ENCODE results near the gene ARHGEF25.

ARHGEF25 gene

GRCh38 chr12:57571926-57572762 is 39.1 kb upstream of the ARHGEF25 start:
- no peak for TF ChIP-seq CTCF (IDR thresholded peaks at IDR 0.05; ENCODE audit: extremely low read depth, insufficient read depth, missing control alignments)
- in situ Hi-C loops (cut with MboI; ENCODE audit: low pct_unique_long_range_greater_than_20kb, low sequenced_read_pairs, unreplicated experiment) = no loop called here
- DNase-seq (ENCODE audit: low spot score) = no peak

DNA sequence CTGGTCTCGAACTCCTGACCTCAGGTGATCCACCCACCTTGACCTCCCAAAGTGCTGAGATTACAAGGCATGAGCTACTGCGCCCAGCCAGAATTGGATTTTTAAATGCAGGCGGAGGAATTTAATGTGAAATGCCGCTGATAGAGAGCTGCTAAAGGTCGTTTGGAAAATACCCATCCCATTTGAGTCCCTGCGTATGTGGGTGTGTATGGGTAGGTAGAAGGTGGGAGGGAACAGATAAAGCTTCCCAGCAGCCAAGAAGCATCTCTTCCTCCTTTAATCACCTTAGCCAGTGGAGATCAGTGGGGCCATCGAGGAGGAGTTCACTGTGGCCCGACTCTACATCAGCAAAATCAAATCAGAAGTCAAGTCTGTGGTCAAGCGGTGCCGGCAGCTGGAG is 36.4 kb upstream of the ARHGEF25 start:
- DNase-seq (ENCODE audit: low spot score) = no peak
- TF ChIP-seq CTCF (IDR thresholded peaks at IDR 0.05; ENCODE audit: extremely low read depth, insufficient read depth, missing control alignments) = no peak
- in situ Hi-C loops (cut with MboI; ENCODE audit: low pct_unique_long_range_greater_than_20kb, low sequenced_read_pairs, unreplicated experiment) = no loop called here

DNA sequence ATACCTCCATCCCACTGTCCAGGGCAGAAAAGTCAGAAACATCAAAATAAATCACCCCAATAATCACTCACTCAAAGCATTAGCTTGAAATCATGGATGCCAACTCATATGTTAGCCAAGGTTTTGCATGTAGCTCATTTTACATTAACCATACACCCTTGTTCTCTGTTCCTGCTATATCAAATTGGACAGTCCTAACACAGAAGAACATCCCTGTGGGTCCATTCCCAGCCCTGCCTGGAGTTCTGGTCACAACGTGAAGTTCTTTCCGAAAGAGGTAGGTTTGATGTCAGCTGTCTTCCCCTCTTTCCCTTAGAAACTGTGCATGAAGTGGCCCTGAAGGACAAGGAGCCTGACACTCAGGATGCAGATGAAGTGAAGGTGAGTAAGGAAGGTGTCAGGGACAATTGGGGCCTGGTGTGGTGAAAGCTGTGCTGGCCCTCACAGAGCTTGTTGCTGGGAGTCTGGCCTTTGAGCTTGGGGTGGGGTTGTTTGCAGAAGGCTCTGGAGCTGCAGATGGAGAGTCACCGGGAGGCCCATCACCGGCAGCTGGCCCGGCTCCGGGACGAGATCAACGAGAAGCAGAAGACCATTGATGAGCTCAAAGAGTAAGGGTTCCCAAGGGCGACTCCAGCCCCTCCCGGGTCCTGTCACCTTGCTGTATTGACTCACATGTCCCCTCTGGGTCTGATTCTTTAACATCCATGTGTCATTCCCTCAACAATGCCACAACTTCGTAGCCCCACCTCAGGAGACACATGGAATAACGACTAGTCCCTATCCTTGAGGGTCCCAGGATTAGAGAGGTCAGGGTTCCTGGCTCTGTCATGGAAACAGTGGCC is 35.2 kb upstream of the ARHGEF25 start:
- no peak for TF ChIP-seq CTCF (IDR thresholded peaks at IDR 0.05; ENCODE audit: extremely low read depth, insufficient read depth, missing control alignments)
- no peak for DNase-seq (ENCODE audit: low spot score)
- in situ Hi-C loops (cut with MboI; ENCODE audit: low pct_unique_long_range_greater_than_20kb, low sequenced_read_pairs, unreplicated experiment) = no loop called here

DNA sequence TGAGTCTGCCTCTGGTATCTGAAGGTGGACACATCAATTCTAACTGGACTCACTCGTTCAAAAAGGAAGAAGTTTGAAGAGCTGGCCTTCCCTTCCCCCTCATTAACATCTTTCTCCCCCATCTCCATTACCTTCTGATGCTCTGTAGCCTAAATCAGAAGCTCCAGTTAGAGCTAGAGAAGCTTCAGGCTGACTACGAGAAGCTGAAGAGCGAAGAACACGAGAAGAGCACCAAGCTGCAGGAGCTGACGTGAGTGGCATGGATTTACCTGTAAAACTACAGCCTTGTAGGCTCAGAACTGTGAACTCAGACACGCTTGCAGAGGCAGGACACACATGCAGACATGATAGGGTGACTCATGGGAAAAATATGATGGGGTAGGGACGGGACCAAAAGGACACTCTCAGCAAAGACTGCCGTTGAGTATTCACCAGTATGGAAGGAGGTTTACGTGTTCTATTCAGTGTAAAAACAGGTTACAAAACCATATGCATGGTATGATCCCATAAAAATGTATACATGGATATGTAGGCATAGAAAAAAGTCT is 34.5 kb upstream of the ARHGEF25 start:
- in situ Hi-C loops (cut with MboI; ENCODE audit: low pct_unique_long_range_greater_than_20kb, low sequenced_read_pairs, unreplicated experiment) = no loop called here
- no peak for DNase-seq (ENCODE audit: low spot score)
- TF ChIP-seq CTCF (IDR thresholded peaks at IDR 0.05; ENCODE audit: extremely low read depth, insufficient read depth, missing control alignments) = no peak

DNA sequence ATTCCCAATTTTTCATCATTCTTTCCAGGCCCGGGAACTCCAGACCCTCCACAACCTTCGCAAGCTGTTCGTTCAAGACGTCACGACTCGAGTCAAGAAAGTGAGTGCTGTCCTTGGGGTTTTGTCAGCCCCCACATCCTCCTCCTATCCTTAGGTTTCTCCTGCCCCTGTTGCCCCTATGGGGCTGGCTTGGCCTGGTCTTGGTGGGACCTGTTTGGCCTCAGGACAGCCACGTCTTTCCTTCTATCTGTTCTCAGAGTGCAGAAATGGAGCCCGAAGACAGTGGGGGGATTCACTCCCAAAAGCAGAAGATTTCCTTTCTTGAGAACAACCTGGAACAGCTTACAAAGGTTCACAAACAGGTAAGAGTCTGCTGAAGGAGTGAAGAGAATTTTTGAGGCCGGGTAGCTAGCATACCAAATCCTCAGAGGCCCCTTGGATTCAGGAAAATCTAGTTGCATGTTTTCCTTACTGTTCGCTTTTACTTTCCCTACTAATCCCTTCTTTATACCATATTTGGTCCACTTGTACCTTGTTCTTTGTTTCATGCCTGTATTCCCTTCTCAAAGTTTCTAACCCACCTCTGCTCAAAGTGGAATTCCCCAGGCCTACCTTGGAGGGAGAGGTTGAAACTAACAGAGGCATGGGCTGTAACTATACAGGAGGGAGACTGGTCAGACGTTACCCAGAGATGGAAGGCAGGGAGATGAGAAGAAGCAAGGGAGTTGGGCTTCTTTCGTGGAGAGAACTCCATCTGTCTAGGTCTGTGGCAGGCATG is 33.1 kb upstream of the ARHGEF25 start:
- DNase-seq (ENCODE audit: low spot score) = no peak
- in situ Hi-C loops (cut with MboI; ENCODE audit: low pct_unique_long_range_greater_than_20kb, low sequenced_read_pairs, unreplicated experiment) = no loop called here
- TF ChIP-seq CTCF (IDR thresholded peaks at IDR 0.05; ENCODE audit: extremely low read depth, insufficient read depth, missing control alignments) = no peak

- TF ChIP-seq CTCF (IDR thresholded peaks at IDR 0.05; ENCODE audit: extremely low read depth, insufficient read depth, missing control alignments) = no peak
Measured at GRCh38 chr12:57579011-57579410, 32.2 kb upstream of the ARHGEF25 start.

More at GRCh38 chr12:57579011-57579410, 32.2 kb upstream of the ARHGEF25 start:
- in situ Hi-C loops (cut with MboI; ENCODE audit: low pct_unique_long_range_greater_than_20kb, low sequenced_read_pairs, unreplicated experiment) = no loop called here
- no peak for DNase-seq (ENCODE audit: low spot score)

Measured in GM13977 (cell line).